Measurements from ENCODE around the gene FRY.

GRCh38 chr13:32039528-32039927, 8.0 kb downstream of the FRY start:
- TF ChIP-seq POLR2A (IDR thresholded peaks at IDR 0.05): no peak
- TF ChIP-seq, protein P1, sequence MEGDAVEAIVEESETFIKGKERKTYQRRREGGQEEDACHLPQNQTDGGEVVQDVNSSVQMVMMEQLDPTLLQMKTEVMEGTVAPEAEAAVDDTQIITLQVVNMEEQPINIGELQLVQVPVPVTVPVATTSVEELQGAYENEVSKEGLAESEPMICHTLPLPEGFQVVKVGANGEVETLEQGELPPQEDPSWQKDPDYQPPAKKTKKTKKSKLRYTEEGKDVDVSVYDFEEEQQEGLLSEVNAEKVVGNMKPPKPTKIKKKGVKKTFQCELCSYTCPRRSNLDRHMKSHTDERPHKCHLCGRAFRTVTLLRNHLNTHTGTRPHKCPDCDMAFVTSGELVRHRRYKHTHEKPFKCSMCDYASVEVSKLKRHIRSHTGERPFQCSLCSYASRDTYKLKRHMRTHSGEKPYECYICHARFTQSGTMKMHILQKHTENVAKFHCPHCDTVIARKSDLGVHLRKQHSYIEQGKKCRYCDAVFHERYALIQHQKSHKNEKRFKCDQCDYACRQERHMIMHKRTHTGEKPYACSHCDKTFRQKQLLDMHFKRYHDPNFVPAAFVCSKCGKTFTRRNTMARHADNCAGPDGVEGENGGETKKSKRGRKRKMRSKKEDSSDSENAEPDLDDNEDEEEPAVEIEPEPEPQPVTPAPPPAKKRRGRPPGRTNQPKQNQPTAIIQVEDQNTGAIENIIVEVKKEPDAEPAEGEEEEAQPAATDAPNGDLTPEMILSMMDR (IDR thresholded peaks at IDR 0.05): no peak
